ENCODE data around the gene RANGRF. TPM values are rescaled to one million over a fixed set of nuclear protein-coding genes. Genes with fewer than 3 reads are reported as not detected.

RANGRF gene
- total RNA-seq, 1 donor from 2014 or later, result 27.2 TPM

GRCh38 chr17:8312726-8313600, 24.5 kb downstream of the RANGRF start:
- no peak for DNase-seq (ENCODE audit: extremely low read depth, low read depth, low spot score)

- DNase-seq (ENCODE audit: extremely low read depth, low read depth, low spot score), result no peak
Measured at GRCh38 chr17:8314797-8315763, 26.6 kb downstream of the RANGRF start.

- DNase-seq (ENCODE audit: extremely low read depth, low read depth, low spot score), result no peak
Measured at GRCh38 chr17:8315764-8316217, 27.3 kb downstream of the RANGRF start.

- DNase-seq (ENCODE audit: extremely low read depth, low read depth, low spot score), result no peak
Measured at GRCh38 chr17:8318010-8318935, 29.8 kb downstream of the RANGRF start.

GRCh38 chr17:8320262-8320661, 31.8 kb downstream of the RANGRF start:
- no peak for DNase-seq (ENCODE audit: extremely low read depth, low read depth, low spot score)

GRCh38 chr17:8320990-8321389, 32.5 kb downstream of the RANGRF start:
- no peak for DNase-seq (ENCODE audit: extremely low read depth, low read depth, low spot score)

GRCh38 chr17:8322061-8322460, 33.6 kb downstream of the RANGRF start:
- DNase-seq (ENCODE audit: extremely low read depth, low read depth, low spot score), result no peak

- no peak for DNase-seq (ENCODE audit: extremely low read depth, low read depth, low spot score)
Measured at GRCh38 chr17:8324132-8324531, 35.7 kb downstream of the RANGRF start.

GRCh38 chr17:8324923-8325322, 36.5 kb downstream of the RANGRF start:
- DNase-seq (ENCODE audit: extremely low read depth, low read depth, low spot score), result no peak

- no peak for DNase-seq (ENCODE audit: extremely low read depth, low read depth, low spot score)
Measured at GRCh38 chr17:8326511-8327302, 38.2 kb downstream of the RANGRF start.

- DNase-seq (ENCODE audit: extremely low read depth, low read depth, low spot score), result no peak
Measured at GRCh38 chr17:8327303-8327649, 38.8 kb downstream of the RANGRF start.

- no peak for DNase-seq (ENCODE audit: extremely low read depth, low read depth, low spot score)
Measured at GRCh38 chr17:8332128-8332527, 43.7 kb downstream of the RANGRF start.

- no peak for DNase-seq (ENCODE audit: extremely low read depth, low read depth, low spot score)
Measured at GRCh38 chr17:8332688-8333087, 44.2 kb downstream of the RANGRF start.

- no peak for DNase-seq (ENCODE audit: extremely low read depth, low read depth, low spot score)
Measured at GRCh38 chr17:8333281-8333680, 44.8 kb downstream of the RANGRF start.

GRCh38 chr17:8337802-8338752, 49.6 kb downstream of the RANGRF start:
- DNase-seq (ENCODE audit: extremely low read depth, low read depth, low spot score), result no peak

- no peak for DNase-seq (ENCODE audit: extremely low read depth, low read depth, low spot score)
Measured at GRCh38 chr17:8338753-8339140, 50.3 kb downstream of the RANGRF start.

- DNase-seq (ENCODE audit: extremely low read depth, low read depth, low spot score), result no peak
Measured at GRCh38 chr17:8339540-8339939, 51.1 kb downstream of the RANGRF start, which contains the start of gene ODF4. TSS of gene ODF4 (plus strand) at chr17:8339840. CDS start at chr17:8340052, 212 bp downstream.
